Activated CD4-positive, alpha-beta T cell treated with anti-CD3 and anti-CD28 coated beads for 36 hours (primary cell): ENCODE data around the gene TKFC. TPM values are rescaled to one million over a fixed set of nuclear protein-coding genes. Genes with fewer than 3 reads are reported as not detected.

ENCODE experiments used
- ATAC-seq: fragments of 200-7000 bp; cut with Tn5 transposase; one replicate; pipeline ENCODE4 v1.10.0; 2021; ENCODE audit warnings: mild to moderate bottlenecking, moderate library complexity
- CTCF ChIA-PET: fragments of 350-600 bp; sonication (Branson Sonifier 250); formaldehyde crosslinking; loops from one replicate; lab custom pipeline; 2021; ENCODE audit warnings: antibody characterized with exemption; lab: Charles Lee
- POLR2A ChIA-PET: fragments of 350-600 bp; sonication (Branson Sonifier 250); formaldehyde crosslinking; loops from one replicate; lab custom pipeline; 2021; ENCODE audit warnings: antibody characterized with exemption, inconsistent platforms; lab: Charles Lee
- DNase-seq: peaks from one replicate; pipeline ENCODE4 v3.0.0-alpha.2; 2020
- H3K27ac Mint-ChIP-seq: one replicate; pipeline ENCODE4 v1.8.0; 2021; ENCODE audit warnings: mixed read lengths
- H3K27me3 Mint-ChIP-seq: one replicate; pipeline ENCODE4 v1.8.0; 2021; ENCODE audit warnings: mixed read lengths
- H3K36me3 Mint-ChIP-seq: one replicate; pipeline ENCODE4 v1.8.0; 2021; ENCODE audit warnings: low read depth, mixed read lengths
- H3K4me1 Mint-ChIP-seq: one replicate; pipeline ENCODE4 v1.8.0; 2021; ENCODE audit warnings: mixed read lengths
- H3K4me3 Mint-ChIP-seq: one replicate; pipeline ENCODE4 v1.8.0; 2021; ENCODE audit warnings: mild to moderate bottlenecking, moderate library complexity, mixed read lengths
- H3K9me3 Mint-ChIP-seq: one replicate; pipeline ENCODE4 v1.8.0; 2021; ENCODE audit warnings: low read depth, mixed read lengths
- intact Hi-C, 2 experiments: fragments of 100-400 bp; cut with DNase I in 1 of 2; cut with micrococcal nuclease in 1 of 2; formaldehyde crosslinking; loops; one replicate each; pipeline versions ENCODE4 v1.14.2 to v1.15.1; 2022 to 2024; cut with DNase I, micrococcal nuclease
- total RNA-seq, 2 experiments: library from RNA; stranded (reverse); gene quantifications; one replicate each; pipeline ENCODE4 v1.2.3, GENCODE V29; 2021

The TKFC gene
- total RNA-seq, 2 experiments from 2014 or later = 100 to 107 TPM

- Mint-ChIP-seq H3K4me3 (no peak overlapping the region), H3K4me1 (peaks cover 3% of the 10 kb centered on the region), H3K9me3 (no peaks in the 10 kb centered on the region), H3K27me3 (no peaks in the 10 kb centered on the region), H3K27ac (no peak overlapping the region), H3K36me3 (no peaks in the 10 kb centered on the region)
- ATAC-seq (no peak), DNase-seq (no peak)
- intact Hi-C loops = loop anchor here (1.0 to 2.0 kb wide), 5 partner anchors 23 to 610 kb away; partner anchors contain the start of gene CYB561A3 (in 1 of the 2)
- ChIA-PET CTCF (interaction anchor here (0.6 to 7.1 kb wide), 25 partner anchors 9 to 1783 kb away, joined by 3 to 185 read pairs (median 4); partner anchors contain the start of genes CYB561A3, DDB1, TKFC and TMEM138), POLR2A (interaction anchor here (1.5 to 2.5 kb wide), 2 partner anchors 22 to 48 kb away, joined by 6 to 9 read pairs; partner anchors contain the start of genes CYB561A3 and TMEM138)
Measured at GRCh38 chr11:61384271-61385242, 51.5 kb downstream of the TKFC start.

- intact Hi-C loops = no loop called here
- Mint-ChIP-seq H3K36me3 (peaks cover 9% of the 10 kb centered on the region), H3K4me1 (peaks cover 22% of the 10 kb centered on the region), H3K9me3 (no peaks in the 10 kb centered on the region), H3K4me3 (no peak overlapping the region), H3K27me3 (no peaks in the 10 kb centered on the region), H3K27ac (no peak overlapping the region)
- CTCF ChIA-PET = interaction anchor here (3.0 kb wide), 1 partner anchor 54 kb away, joined by 10 read pairs; no protein-coding TSS in a partner anchor
- POLR2A ChIA-PET = interaction anchor here (1.1 kb wide), 1 partner anchor 56 kb away, joined by 4 read pairs; no protein-coding TSS in a partner anchor
- ATAC-seq (no peak), DNase-seq (no peak)
Measured at GRCh38 chr11:61390161-61390560, 57.1 kb downstream of the TKFC start.

GRCh38 chr11:61392981-61393595 lies 60.1 kb downstream of the TKFC start:
- Mint-ChIP-seq H3K4me3 (peak overlapping the region; percentile 84), H3K36me3 (peaks cover 10% of the 10 kb centered on the region), H3K27ac (peak overlapping the region; percentile 87), H3K9me3 (no peaks in the 10 kb centered on the region), H3K27me3 (no peaks in the 10 kb centered on the region), H3K4me1 (peaks cover 19% of the 10 kb centered on the region)
- DNase-seq (peak; percentile 35), ATAC-seq (peak; percentile 50)
- ChIA-PET CTCF (interaction anchor here (0.6 to 4.5 kb wide), 20 partner anchors 8 to 563 kb away, joined by 3 to 33 read pairs (median 6); partner anchors contain the start of genes CPSF7, CYB561A3, DDB1 and SDHAF2), POLR2A (interaction anchor here (0.6 to 1.2 kb wide), 6 partner anchors 10 to 98 kb away, joined by 3 to 5 read pairs (median 4); partner anchors contain the start of genes TKFC and VWCE)
- intact Hi-C loops = loop anchor here (1.0 to 2.0 kb wide), 6 partner anchors 31 to 60 kb away; partner anchors contain the start of genes CPSF7 (in 1 of the 2), CYB561A3 (in 1 of the 2), DDB1 (in 1 of the 2) and TKFC (in 1 of the 2)

Other genes starting within 250 kb of the TKFC start
- 100 to 1,000 TPM; 298 to 399 TPM for gene CD5, start 230.7 kb upstream of the TKFC start, total RNA-seq
- 10 to 100 TPM in 1 of 2 experiments, 1 to 10 TPM in 1; 9.5 to 10.6 TPM for gene VPS37C, start 171.8 kb upstream of the TKFC start, total RNA-seq
- not detected for gene PGA3, start 129.7 kb upstream of the TKFC start, total RNA-seq
- not detected for gene PGA4, start 110.9 kb upstream of the TKFC start, total RNA-seq
- not detected for gene PGA5, start 92.1 kb upstream of the TKFC start, total RNA-seq
- 1 to 10 TPM; 5.2 to 6.8 TPM for gene VWCE, start 37.9 kb upstream of the TKFC start, total RNA-seq
- gene DDB1, start 123 bp upstream of the TKFC start, total RNA-seq = 100 to 1,000 TPM; 258 to 268 TPM
- gene CYB561A3, start 28.7 kb downstream of the TKFC start, total RNA-seq = 10 to 100 TPM; 31.8 to 34.4 TPM
- gene TMEM138, start 29.1 kb downstream of the TKFC start, total RNA-seq = 10 to 100 TPM; 38.6 to 56.5 TPM
- gene TMEM216, start 59.4 kb downstream of the TKFC start, total RNA-seq = 1 to 10 TPM; 8.3 to 8.8 TPM
- 100 to 1,000 TPM; 108 to 179 TPM for gene CPSF7, start 96.7 kb downstream of the TKFC start, total RNA-seq
- 10 to 100 TPM; 23.6 to 33.6 TPM for gene SDHAF2, start 96.9 kb downstream of the TKFC start, total RNA-seq
- gene LRRC10B, start 175.5 kb downstream of the TKFC start, total RNA-seq = not detected
- under 1 TPM in 1 of 2 experiments, not detected in 1; 0.04 TPM for gene SYT7, start 247.8 kb downstream of the TKFC start, total RNA-seq